HG02852 (cell line): ENCODE measurements around the gene NCAM2.

Experiments used
- ATAC-seq: cut with Tn5 transposase; IDR thresholded peaks from one replicate; pipeline ENCODE4 v1.9.1; 2021; ENCODE audit warnings: mild to moderate bottlenecking, moderate library complexity; ENCODE audit not compliant: unreplicated experiment

NCAM2 gene

DNA sequence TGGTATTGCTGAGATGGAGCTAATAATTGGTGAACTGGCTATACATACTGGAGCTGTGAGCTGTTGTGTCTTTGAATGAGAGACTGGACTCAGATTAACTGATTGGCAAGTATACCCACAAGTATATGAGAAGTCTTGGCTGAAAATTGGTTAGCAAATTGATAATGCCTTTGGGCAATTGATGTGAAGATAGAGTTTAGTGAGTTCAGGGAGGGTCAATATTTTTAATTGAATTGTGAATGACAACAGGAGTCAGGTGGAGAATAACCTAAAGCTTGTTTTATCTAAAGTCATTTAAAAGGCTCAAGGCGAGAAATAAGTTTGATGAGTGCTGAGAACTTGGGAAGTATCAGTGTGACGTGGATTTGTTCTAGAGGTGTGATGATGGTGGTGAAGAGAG, 27.5 kb downstream of the NCAM2 start:
- no peak for ATAC-seq

DNA sequence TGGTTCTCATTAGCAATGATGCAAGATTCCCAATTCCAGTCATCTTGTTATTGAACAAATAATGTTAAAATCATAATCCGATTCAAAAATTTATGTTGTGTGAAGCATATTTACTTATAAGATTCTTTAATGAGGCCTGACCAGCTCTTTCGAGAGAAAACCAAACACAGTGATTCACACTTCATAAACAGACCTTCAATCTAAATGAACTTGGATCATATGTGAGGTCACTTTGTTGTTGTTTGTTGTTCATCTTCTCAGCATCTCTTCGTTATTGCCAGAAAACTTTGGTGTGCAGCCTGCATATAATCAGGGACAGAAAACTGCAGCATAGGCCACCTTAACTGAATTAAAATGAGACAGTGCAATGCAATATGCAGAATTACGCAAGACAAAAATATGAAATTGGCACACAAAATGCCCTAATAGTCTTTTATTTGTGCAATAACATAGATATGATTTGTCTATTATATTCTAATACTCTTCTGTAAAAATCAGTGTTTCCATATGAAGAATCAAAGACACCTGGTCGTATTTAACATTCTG, 30.1 kb downstream of the NCAM2 start:
- ATAC-seq: no peak

DNA sequence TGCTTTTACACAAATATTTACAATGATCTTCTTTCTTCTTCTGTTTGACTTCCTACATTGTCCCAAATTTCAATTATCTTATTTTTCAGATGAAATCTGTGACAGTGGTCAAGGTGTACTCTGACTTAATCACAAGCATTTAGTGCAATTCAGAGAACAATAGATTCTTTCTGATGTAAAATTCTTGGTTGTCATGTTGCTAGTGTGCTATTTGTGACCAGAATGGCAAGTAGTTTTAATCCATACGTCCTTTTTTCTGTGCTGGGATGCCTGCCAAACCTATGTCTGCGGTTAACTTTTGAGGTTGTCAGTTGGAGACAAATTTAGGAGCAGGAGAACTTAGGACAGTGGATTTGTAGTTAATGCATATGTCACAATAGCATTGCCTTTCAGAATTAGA, 31.0 kb downstream of the NCAM2 start:
- ATAC-seq: no peak

DNA sequence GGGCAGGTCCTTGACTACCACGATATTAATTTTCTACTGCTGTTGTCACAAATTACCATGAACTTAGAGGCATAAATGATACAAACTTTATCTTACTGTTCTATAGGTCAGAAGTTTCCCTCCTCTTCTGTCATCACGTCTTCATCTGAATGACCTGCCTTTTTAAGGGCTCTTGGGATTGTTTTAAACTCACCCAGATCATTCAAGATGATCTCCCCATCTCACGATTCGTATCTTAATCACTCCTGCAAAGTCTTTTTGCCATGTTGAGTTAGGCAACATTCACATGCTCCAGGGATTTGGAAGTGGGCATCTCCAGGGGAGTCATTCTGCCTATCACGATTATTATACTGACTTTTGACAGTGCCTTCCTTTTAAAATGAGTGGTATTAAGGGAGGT, 32.1 kb downstream of the NCAM2 start:
- no peak for ATAC-seq

DNA sequence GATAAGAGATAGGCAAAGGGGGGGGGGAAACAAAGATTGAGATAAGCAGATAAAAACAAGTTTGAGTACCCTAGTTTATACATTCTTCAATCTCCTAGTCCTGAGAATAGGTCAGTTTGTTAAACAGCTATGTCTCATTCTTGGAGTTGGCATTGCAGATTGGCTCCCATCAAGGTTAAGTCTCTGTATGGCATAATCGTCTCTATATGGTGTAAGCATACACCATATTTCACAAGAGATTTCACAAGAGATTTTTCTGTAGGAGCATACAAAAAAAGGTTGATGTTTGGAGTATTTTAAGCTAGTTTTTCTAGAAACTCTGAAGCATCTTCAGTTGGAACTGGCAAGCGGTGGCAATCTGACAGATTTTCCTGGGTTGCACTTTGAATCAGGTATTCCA, 35.8 kb downstream of the NCAM2 start:
- ATAC-seq: no peak

DNA sequence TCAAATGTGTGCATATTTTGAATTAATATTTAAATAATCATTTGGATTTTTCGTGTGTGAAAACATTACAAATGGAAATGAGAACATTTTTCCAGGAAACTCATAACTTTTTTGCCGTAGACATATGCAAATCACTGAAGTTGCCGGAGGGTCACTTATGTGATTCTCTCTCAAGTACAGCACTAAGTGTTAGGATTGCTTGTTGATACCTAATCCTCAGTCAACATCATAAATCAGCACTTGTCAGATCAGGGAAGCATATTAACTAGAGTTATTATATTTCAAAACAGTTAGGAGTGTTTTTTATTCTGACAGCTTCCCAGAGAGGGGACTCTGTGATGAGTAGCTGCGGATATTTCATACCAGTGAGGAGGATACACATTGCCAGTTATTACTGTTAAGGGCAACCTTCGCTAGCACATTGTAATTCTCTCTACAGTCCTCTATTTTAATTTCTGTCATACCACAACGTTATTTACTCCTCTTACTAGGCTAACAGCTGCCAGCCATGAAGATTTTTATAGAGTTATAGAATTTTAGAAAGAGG, 41.5 kb downstream of the NCAM2 start:
- no peak for ATAC-seq

DNA sequence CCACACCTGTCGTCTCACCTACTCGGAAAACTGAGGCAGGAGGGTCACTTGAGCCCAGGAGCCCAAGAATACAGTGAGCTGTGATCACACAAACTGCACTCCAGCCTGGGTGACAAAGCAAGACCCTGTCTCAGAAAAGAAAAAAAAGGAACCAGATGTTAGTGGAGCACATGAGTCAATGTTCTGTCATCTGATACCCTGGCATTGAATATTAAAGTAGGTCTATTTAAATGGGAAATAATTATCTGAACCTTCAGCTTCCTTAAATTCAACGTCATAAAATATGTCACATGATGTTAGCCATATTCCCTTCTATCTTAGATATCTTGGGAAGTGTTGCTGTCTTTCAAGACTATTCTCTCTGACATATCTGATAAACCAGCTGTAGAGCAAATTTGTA, 47.3 kb downstream of the NCAM2 start:
- no peak for ATAC-seq

DNA sequence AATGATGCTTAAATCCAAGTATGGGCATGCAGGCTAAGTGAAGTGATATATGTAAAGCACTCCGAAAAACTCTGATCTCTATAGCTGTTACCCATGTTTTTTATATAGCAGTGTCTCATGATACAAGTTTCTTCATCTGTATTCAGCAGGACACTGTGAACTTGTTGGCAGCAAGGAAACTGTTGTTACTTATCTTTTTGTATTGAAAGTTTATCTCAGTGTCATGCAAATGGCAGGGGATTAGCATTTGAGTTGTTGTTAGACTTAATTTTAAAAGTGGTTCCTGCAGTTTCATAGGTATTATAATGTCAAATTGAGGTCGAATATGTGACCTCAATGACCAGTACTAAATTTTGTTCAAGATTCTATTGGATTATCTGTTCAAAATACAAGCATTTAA, 47.9 kb downstream of the NCAM2 start:
- ATAC-seq: no peak

DNA sequence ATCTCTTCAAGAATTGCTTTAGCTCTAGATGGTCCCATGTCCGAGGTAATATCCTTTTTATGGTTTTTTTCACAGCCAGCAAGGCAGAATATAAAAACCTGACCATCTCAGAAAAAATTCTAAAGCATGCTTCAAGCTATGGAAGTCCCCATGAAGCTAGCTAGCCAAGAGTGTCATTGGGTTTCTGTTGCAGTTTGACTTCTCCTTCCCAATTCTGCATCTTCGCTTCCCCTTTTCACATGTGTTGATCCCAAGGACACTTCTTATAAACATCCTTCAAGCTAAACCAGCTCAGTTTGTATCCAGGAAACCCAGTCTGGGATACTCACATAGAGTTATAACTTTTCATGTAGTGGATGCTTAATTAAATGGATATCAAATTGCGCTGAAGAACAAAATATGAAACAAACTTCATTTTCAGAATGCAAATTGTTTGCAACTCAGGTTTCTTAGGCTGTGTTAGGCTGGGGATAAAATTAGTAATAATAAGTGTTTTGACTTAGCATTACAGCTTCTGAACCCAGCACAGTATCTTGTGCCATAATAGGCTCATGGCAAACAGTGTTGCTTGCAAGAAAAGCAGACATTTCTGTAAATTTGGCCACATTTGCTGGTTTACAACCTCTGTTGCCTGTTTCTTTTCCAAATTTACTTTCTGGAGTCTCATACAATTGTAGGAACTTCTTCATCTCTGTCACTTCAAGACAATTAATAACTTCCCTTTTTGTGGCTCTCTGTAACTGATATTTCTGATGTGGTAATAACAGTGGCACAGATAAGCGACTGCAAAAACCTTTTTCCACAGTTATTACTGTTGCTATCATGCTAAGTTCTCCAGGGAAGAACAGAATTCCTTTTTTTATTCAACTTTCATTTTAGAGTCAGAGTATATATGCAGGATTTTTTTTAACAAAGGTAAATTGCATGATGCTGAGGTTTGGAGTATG, 53.2 kb downstream of the NCAM2 start:
- ATAC-seq: no peak

DNA sequence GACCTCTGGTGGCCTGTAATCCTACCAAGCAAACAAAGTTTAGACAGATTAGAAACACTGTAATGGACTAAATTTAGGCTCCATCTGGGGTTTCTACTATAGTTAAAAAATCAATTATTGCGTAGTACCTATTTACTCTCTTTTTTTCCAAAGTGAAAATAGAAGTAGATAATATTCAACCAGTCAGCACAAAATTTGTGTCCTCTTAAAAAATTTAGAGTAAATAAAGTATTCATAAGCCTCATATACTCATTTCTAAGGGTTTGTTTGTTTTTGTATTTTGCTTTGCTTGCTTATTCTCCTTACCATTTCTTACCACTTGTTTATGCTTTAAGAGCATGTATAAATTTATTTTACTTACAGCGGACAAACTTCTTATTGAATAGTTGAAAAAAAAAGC, 54.5 kb downstream of the NCAM2 start:
- no peak for ATAC-seq

DNA sequence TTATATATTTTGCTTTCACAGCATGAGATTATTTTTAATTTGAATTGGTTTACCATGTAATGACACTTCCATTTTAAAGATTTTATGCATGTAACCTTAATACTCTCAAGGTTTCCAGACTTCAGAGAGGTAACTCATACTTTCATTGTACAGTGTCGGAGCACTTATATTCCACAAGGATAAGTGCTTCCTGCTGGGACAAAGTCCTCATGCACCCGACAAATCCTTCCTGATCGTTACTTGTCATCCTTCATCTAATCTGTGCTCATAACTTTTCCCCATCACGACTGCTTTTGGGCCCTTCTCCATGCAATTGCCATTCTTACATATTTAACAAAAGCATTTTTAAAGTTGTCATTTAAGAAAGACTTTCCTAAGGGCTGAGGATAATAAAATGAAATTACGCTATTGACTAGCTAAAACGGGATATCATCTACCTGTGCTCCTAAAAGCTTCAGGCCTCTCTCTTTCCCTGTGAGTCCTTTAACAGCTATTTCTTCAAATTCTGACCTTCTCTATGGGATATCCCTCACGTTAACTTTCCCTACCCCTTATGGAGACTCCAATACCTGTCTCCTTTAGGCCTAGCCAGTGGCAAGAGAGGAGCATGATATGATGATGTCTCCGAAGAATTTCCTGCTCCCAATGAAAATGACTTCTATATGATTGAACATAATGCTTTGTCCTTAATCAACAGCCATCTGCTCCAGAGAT, 59.3 kb downstream of the NCAM2 start:
- ATAC-seq: no peak

DNA sequence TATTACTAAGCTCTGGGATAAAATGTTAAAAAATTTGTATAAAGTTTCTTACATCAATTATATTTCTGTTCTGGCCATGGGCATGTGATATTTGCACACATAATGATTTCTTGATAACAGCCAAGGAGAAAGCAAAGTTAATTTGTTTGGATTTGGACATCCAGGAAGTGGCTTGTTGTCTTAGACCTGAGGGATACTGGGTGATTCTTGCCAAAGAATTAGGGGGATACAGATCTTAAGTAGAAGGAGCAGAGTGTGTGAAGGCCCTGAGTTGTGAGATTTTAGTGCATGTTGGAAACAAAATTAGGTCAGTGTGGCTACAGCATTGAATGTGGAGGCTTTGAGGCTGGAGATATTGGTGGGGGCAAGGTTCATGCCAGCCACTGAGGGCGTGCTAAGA, 65.6 kb downstream of the NCAM2 start:
- ATAC-seq: no peak

DNA sequence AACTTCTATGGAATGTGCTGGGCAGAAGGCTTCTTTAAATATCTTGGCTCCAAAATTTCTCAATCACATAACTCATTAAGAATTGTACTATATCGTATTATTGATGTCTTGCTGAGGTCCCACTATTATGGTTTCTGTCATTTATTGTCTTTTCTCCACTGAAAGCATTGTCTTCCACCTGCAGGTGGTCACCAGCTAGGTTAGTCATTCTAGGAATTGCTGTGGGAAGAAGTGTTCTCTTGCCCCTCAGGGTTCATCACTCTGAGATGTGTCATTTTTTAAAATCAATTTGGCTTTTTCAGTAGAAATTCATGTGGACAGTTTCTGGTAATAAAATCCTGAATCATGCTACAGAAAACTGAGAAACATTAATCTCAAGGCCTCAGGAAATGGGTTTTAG, 66.1 kb downstream of the NCAM2 start:
- no peak for ATAC-seq

DNA sequence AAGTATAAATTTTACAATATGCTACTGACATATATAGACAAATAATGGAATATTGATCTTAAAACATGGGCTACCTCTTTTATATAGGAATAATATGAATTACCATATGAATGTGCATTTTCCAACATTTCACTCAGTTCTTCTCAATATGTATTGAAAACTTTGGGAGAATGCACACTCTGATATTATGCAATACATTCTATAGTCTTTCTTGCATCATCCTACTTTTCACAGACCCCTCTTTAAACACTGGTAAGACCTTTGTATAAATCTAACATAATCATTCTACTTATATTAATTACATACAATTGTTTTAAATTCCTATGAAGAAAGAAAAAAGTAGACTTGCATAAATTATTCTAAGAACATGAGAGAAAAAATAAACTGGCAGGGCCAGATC, 69.2 kb downstream of the NCAM2 start:
- no peak for ATAC-seq

DNA sequence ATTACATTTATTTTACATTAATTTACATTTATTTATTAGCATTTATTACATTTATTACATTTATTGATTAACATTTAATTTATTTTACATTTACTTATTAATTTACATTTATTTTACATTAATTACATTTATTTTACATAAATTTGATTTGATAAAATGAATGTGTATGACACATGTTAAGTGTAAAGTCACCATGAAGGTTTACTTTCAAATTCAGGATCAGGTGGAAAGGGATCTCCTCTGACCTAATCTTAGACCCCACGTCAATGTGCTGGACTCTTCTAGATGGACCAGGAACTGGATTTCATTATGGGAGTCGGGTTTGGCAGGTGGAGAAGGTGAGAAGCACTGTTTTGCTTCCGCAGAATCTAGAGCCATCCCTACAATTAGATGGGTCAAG, 76.1 kb downstream of the NCAM2 start:
- no peak for ATAC-seq

DNA sequence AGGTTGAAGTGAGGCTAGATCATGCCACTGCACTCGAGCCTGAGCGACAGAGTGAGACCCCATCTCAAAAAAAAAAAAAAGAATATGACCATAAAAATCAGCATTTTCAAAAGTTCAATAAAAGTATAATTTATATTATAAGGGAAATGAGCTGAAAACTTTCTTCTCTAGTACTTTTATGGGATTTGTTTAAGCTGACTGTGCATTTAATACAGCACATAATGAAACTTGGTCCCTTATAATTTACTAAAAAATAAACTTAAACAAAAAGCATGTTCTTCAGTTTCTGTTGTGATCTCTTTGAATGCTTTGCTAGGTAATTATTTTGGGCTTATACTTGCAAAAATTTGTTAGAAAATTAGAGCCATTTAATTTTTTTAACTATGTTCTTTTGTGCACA, 77.8 kb downstream of the NCAM2 start:
- ATAC-seq: no peak

DNA sequence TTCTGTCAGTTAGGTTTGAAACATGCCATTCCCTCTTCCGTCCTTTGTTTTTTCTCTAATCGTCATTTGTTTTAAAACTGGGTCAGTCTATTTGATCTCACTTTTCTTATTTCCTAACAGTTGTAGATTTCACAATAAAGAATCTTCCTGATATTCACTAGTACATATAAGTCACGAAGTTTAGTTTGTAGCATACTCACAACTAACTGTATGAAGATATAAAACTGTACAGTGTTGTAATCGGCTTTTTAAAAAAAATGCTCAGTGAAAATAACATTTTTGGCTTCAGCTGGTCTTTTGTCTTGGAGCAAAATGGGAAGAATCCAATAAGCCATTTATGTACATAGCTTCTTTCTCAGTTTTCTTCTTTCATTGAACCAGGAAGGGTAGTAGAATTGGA, 78.3 kb downstream of the NCAM2 start:
- no peak for ATAC-seq

DNA sequence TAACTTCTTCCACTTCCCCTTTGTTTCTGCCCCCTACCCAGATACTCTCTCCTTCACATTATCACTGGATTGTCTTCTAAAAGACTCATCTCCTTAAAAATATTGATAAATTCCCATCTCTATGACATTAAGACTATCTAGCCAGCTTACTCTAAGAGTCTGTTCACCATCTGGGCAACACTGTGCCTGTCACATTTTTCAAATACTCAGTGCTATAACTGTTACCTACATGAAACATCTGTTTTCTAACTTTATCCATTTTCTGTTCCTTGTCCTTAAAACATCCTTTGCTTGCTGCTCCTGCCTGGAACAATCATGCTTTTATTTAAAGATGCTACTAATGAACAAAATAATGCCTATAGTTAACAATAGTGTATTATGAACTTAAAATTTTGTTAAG, 81.4 kb downstream of the NCAM2 start:
- ATAC-seq: no peak

DNA sequence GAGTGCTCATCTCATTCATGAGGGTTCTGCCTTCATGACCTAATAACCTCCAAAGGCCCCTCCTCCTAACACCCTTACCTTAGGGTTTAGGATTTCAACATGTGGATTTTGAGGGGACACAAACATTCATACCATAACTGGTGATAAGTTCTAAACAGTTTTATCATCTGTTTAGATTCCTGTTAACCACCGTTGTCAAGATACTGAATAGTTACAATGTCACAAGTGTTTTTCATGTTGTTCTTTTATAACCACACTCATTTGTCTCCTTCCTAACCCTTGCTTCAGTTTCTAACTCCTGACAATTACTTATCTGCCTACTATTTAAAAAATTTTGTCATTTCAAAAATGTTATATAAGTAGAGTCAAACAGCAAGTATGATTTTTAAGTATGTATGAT, 86.0 kb downstream of the NCAM2 start:
- no peak for ATAC-seq

DNA sequence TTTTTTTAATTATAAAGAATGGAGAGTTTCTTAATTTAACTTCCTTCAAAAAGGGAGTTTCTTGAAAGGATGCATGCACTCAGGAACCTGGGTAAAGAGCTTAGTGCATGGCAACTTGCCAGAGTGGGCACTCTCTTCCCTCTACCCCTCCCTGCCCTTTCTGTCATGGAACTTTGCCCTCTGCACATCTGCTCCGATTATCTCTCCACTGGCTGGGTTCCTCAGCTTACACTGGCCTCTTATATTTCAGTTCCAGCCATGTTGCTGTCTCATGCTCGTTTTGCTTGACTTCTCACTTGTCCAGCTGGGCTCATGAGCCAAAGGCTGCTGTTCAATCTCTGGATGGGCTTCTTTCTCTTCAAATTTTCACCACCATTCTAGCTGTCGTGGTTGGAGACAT, 87.0 kb downstream of the NCAM2 start:
- no peak for ATAC-seq

DNA sequence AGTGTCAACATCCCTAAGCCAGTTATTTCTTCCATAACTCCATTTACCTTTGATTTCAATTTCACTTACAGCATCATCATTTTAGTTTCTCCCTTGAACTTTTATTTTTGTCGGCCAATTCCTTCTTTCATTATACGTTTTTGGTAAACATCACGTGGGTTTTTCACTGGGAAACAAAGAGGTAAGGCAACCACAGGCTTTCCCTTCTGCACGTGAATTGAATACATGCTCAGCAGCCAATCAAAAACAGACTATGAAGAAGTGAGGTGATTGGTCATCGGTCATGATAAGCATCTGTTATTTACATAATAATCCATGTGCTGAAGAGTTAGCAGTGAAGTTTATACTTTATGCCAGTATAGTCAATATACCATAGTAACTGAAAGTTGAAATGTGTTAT, 98.7 kb downstream of the NCAM2 start:
- no peak for ATAC-seq

DNA sequence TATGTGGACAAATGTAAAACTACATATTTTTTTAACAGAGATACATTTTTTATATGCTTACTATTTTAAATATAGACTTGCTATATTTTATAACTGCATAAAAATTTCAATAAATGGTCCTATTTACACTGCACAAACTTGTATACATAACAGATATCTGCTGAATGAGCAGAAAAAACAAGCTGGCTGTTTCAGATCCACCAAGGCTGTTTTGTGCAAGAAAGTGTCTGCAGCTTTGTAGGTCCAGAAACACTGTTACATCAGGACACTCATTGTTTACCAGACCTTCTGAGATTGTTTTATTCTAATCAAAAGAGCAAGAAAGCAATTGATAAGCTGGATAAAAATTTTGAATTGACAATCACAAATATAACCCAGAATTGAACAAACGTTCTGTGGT, 99.3 kb downstream of the NCAM2 start:
- no peak for ATAC-seq
